T47D (cell line): ENCODE results near the gene C1orf226.
A peak's percentile ranks its signal among the peaks of the same experiment; 100 is the strongest.
"Not testable (repeated sequence)": the region's sequence is repeated elsewhere in the genome, so short reads cannot be mapped to it uniquely, and the experiment has no call there.

Source experiments
- DNase-seq, 2 experiments: peaks; one replicate each; pipeline versions ENCODE4 v3.0.0 to v3.0.0-alpha.2; 2011 to 2012; ENCODE audit warnings: low read depth in 1 of 2, low spot score in 1 of 2
- JUND ChIP-seq: IDR thresholded peaks from 2 replicates; pipeline ENCODE4 v1.6.1; 2012; ENCODE audit warnings: low read depth
- in situ Hi-C: cut with HindIII; loops from 2 replicates; pipeline ENCODE4 v1.10.0; 2016; ENCODE audit warnings: low sequenced_read_pairs, low pct_unique_long_range_greater_than_20kb

C1orf226 gene, protein sequence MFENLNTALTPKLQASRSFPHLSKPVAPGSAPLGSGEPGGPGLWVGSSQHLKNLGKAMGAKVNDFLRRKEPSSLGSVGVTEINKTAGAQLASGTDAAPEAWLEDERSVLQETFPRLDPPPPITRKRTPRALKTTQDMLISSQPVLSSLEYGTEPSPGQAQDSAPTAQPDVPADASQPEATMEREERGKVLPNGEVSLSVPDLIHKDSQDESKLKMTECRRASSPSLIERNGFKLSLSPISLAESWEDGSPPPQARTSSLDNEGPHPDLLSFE

DNA sequence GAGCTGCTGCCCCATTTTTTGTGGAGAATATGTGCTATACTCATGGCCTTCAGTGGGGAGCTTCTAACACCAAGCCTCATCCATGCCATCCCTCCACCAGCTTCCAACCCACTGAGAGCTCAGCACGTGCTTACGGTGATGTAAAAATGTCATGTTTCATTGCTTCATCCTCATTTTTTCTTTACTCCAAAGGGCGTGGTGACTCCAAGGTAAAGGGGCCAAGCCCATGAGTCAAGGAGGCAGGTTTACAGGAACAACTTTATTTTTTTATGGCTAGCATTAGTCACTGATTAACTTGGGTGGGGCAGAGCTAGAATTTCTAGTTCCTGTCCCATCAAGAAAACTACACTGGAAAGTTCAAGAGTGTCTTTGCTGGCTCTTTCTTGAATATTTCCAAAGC lies at the start of gene C1orf226:
Gene C1orf226, plus strand, starts transcription at position 346 of the 400 bp plus-strand sequence. CDS start 174 bp downstream, outside the sequence.
- in situ Hi-C loops: no loop called here
- no peak for DNase-seq

DNA sequence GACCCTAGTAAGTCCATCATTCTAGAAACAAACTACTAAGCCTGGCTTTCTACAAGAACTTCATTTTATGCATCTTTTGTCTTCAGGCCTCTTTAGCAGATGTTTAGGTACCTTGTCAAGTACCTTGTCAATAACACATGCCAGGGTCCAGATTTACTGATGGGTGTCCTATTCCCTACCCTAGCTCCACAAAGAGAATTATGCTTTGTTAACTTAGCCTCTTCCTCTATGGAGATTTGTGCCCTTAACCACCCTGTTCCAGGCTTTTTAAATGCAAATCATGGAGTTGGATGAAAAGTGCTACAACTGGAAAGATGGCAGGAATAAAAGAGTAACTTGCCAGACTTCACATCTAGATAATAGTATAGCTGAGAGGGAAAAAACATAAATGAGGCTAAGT lies 47.5 kb upstream of the C1orf226 start:
- no peak for DNase-seq
- TF ChIP-seq JUND: no peak
- in situ Hi-C loops: no loop called here

More for the DNA sequence above, at the start of gene C1orf226:
- TF ChIP-seq JUND: no peak

DNA sequence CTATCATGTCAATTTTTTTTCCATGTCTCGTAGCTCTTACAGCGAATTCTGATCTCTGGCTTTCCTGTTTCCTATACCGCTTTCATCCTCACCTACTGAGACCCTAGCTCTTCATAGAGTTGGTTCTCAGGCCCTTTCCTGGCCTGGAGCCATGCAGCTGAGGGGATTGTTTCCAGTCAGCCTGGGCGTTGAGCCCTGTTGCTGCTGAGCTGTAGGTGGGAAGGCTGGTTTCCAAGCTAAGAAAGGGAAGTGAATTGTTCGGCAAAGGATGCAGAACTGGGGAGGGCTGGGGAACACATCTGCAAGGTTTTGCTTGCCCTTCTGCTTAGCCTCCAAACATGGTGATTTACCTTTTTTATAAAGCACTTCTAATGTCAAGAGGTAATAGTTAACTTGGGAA lies 46.4 kb upstream of the C1orf226 start:
- TF ChIP-seq JUND: no peak
- no peak for DNase-seq
- in situ Hi-C loops: no loop called here

DNA sequence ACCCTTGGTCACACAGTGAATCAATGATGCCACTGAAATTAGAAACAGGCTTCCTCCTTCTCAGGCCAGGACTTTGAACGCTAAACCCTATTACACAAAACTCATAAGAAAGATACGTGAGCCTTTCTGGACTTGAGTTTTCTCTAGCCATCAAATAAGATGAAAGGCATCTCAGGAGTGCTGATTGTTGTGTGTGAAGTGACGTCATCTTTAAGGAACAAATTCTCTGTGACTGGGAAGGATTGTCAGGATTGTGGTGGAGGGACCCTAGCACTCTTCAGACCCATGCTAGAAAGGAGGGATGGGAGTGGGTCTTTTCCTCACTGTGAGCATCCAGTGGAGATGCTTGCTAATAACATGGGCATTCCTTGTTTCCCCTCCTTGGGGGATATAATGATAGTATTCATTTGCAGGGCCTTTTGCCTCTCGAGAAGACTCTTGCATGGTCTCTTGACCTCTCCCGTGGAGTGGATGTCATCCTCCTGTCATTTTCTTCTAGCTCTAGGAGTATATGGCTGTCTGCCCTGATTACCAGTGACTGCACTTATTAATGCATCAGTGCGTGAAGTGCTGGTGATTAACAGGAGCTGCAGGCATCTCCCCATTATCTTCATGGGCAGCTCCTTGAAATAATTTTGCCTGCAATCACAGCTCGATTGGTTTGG lies 44.8 kb upstream of the C1orf226 start:
- no peak for TF ChIP-seq JUND
- in situ Hi-C loops: no loop called here
- no peak for DNase-seq

DNA sequence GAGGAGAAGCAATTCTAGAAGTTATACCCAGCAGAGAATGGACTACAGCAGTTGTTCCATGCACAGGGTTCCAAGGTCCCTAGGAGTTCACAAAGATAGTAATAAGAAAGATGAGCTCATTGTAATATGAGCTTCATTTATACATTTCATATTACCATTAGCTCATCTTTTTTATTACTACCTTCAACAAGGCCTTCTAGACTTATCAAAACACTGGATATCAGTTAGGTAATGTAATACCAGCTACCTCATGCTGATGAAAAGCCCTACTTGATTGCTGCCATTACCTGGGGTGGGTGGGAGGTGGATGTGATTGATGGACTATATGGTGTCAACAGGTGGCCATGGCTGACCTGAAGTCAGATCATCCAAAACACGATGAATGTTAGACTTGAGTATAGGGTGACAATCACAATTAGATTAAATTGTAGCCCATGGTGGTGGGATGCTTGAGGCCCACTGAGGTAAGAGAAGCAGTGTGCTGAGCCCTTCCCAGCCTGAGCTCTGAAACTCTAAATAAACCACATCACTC lies 39.0 kb upstream of the C1orf226 start:
- no peak for TF ChIP-seq JUND
- no peak for DNase-seq
- in situ Hi-C loops: no loop called here

DNA sequence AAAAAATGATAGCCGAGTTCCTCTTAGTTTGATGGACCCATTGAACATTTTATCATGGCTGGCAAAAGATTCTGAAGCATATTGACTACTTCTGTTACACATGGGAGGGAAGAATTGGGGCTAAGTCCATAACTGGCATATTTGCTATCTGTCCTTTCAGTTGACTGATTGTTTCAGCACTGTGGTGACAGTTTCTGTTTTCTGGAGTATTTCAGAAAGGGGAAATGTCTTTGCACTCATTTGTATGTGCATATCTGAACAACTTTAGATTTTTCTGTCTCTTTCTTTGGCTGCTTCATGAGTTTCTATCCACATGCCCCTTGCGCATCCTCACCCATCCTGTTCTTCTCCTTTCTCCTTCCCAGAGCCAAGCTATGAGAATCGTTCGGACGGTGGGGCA lies 38.1 kb upstream of the C1orf226 start:
- no peak for DNase-seq
- TF ChIP-seq JUND: no peak
- in situ Hi-C loops: no loop called here

DNA sequence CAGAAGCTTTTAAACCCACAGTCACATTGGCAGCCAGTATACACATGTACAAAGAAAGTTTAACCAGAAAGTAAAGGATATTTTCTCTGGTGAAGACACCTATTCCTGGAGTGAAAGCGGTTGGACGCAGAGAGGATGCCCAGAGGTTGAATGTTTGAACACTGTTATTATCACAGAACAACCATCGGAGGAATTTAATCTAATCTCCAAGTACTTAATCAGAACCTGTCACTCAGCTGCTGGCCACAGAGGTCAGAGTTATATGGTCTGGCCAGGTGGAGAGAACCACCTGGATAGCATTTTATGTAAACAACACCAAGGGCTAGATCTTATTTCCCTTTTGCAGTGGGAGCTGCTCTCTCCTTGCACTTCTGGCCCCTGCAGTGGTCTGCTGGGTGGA lies 34.2 kb upstream of the C1orf226 start:
- DNase-seq: no peak
- TF ChIP-seq JUND: no peak
- in situ Hi-C loops: no loop called here

DNA sequence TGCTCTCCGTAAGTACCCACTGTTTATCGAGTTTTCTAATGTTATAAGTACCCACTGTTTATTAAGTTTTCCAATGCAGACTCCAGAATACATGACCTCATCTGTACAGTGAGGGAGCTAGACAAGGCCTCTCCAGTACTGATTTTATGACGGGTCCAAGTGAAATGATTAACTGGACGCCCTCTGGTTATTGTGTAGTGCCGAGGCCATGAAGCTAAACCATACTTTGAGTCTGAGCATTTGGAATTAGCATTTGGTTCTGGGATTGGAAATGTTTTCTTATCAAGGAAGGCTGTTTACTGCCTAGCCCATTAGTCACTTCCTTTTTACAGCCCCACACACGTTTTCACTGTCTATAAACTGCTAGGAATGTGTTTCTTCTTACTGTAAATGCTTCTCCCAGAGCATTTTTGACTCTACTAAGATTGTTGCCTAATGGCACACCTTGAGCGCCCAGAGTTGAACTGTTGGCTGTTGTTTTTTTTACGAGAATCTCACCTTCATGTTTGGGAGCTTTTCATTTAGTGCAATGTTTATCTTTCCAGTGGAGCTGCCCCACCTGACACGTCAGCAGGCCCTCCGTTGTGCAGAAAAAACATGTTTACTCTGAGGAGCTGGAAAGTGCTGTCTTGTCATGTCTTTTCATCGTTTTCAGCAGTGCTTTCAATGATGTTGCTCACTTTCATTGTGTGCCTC lies 31.7 kb upstream of the C1orf226 start:
- in situ Hi-C loops: no loop called here
- no peak for DNase-seq
- no peak for TF ChIP-seq JUND

DNA sequence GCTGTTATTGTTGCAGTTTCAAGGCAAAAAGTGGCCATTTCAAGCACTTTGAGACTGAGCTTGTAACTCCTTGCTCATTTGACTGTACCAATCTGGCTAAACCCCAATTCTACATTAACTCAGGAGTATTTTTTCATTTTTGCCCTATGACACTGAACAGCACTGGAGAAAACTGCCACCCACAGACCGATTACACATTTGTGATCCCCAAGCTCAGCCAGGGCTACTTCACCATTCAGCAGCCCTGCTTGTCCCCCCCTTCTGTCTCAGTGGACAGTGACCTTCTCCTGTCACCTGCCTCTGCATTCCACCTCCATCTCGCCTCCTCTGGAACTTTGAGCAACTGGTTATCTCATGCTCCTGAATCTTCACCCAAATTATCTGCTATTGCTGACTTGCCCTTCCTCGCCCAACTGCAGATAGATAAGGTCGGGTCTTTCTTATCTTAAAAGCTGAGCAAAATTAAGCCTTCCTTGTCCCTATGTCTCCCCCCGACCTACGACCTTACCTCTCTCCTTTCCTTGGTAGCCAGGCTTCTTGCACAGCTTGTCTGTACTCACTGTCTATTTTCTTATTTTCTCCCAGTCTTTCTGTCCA lies 30.2 kb upstream of the C1orf226 start:
- DNase-seq: no peak
- in situ Hi-C loops: no loop called here
- TF ChIP-seq JUND: no peak

DNA sequence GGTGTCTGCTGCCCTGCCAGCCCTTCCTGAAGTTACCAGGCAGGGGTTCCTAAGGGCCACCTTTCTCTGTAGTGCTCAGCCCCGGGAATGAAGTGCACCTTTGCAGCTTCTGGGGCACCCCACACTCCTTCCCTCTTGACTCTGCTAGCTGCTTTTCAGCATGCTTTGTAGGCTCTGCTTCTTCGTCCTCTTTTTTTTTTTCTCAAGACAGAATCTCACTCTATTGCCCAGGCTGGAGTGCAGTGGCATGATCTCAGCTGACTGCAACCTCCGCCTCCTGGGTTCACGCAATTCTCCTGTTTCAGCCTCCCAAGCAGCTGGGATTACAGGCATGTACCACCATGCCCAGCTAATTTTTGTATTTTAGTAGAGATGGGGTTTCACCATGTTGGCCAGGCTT lies 29.7 kb upstream of the C1orf226 start:
- DNase-seq, in situ Hi-C loops: not testable (repeated sequence)

DNA sequence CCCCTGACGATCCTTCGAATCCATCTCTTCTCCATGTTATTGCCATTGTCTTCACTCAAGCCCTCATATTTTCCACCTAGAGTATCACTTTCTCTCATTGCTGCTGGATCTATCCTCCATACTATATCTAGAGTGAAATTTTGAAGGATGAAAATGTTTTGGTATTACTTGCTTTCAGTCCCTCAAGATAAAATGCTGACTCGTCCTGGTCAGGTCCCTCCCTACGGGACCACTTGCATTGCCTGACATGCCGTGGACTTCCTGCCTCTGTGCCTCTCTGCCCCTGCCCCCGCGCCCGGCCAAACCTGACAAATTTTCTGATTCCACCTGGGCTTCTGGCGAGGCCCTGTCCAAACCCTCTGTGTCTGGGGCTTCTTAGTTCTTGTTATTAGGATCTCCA lies 28.4 kb upstream of the C1orf226 start:
- no peak for DNase-seq
- no peak for TF ChIP-seq JUND
- in situ Hi-C loops: no loop called here

DNA sequence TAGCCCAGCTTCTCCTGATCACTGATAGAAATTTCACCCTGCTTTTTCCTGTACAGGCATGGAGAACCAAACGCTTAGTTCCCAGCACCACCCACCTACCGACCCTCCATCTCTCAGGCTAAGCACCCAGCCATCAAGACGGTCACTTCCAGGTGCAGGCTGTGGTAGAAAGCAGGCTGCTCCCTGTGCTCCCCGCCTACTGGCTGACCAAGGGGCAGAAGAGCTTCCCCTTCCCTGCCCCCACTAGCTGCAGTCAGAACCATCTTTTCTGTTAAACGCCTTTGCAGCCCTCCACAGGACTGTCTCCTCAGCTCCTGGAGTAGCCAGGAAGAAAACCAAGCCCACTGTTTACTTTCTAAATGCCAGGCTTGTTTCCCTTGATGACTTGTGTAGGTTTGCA lies 27.8 kb upstream of the C1orf226 start:
- TF ChIP-seq JUND: no peak
- DNase-seq: no peak
- in situ Hi-C loops: no loop called here

DNA sequence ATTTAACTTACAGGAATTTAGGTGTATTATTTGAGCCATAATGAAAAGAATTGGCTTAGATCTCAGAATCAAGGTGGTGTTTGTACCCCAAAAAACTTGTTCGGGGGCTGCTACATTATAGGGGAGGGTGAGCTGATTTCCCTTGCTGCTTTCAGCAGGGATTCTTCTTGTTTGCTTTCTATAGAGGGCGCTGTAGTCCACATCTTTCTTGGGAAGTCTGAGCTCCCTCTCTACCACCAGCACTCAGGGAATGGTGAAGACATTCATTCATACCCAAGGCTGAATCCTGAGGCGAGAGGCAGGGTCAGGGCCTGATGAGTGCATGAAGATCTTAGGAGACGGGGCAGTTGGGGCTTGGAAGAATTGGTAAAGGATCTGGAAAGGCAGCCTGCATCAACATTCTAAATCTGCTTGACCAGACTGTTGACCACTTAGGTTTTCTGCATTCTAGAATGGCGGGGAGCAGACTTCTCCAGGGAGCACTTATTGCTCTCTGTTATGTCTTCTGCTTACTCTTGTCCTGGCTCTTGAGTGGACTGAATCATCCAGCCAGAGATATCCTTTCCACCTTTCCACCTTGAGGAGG lies 23.8 kb upstream of the C1orf226 start:
- peak; percentile 30 to 70 for DNase-seq
- in situ Hi-C loops: no loop called here

More for the DNA sequence above, 23.8 kb upstream of the C1orf226 start:
- no peak for TF ChIP-seq JUND
